GM23248 (cell line): Measurements from ENCODE around the gene TYMP. TPM values are rescaled to one million over a fixed set of nuclear protein-coding genes. Genes with fewer than 3 reads are reported as not detected.

Source experiments
- DNase-seq: peaks from one replicate; pipeline ENCODE4 v3.0.0-alpha.2; 2015
- H2AFZ ChIP-seq: fragments of 200-600 bp; sonication (generic); 2 replicates; pipeline ENCODE4 v1.6.1; 2016; ENCODE audit warnings: antibody characterized with exemption
- H3F3A ChIP-seq: fragments of 200-600 bp; sonication (generic); 2 replicates; pipeline ENCODE4 v1.6.1; 2016; ENCODE audit warnings: mild to moderate bottlenecking, antibody characterized with exemption, mixed run types; ENCODE audit not compliant: insufficient read depth
- H3K27ac ChIP-seq: fragments of 200-600 bp; sonication (generic); 2 replicates; pipeline ENCODE4 v1.5.1; 2016; ENCODE audit warnings: mild to moderate bottlenecking
- H3K27me3 ChIP-seq: fragments of 200-600 bp; sonication (generic); replicated peaks from 2 replicates; pipeline ENCODE4 v1.6.1; 2016; ENCODE audit warnings: mild to moderate bottlenecking; ENCODE audit not compliant: insufficient read depth
- H3K36me3 ChIP-seq: fragments of 200-600 bp; sonication (generic); 2 replicates; pipeline ENCODE4 v1.6.1; 2016; ENCODE audit warnings: low read depth, mild to moderate bottlenecking
- H3K4me1 ChIP-seq: fragments of 200-600 bp; sonication (generic); 2 replicates; pipeline ENCODE4 v1.6.1; 2016; ENCODE audit warnings: mild to moderate bottlenecking; ENCODE audit not compliant: insufficient read depth
- H3K4me2 ChIP-seq: fragments of 200-600 bp; sonication (generic); one replicate; pipeline ENCODE4 v1.6.1; 2016; ENCODE audit warnings: mild to moderate bottlenecking; ENCODE audit not compliant: unreplicated experiment
- H3K4me3 ChIP-seq: fragments of 200-600 bp; sonication (generic); 2 replicates; pipeline ENCODE4 v1.5.1; 2016; ENCODE audit warnings: mild to moderate bottlenecking
- H3K79me2 ChIP-seq: fragments of 200-600 bp; sonication (generic); 2 replicates; pipeline ENCODE4 v1.6.1; 2016; ENCODE audit warnings: mild to moderate bottlenecking; ENCODE audit not compliant: insufficient read depth
- H3K9ac ChIP-seq: fragments of 200-600 bp; sonication (generic); 2 replicates; pipeline ENCODE4 v1.6.1; 2016; ENCODE audit warnings: mild to moderate bottlenecking
- H3K9me2 ChIP-seq: fragments of 200-600 bp; sonication (generic); 2 replicates; pipeline ENCODE4 v1.6.1; 2016; ENCODE audit warnings: mixed run types, mild to moderate bottlenecking, moderate library complexity; ENCODE audit not compliant: insufficient read depth
- H3K9me3 ChIP-seq: fragments of 200-600 bp; sonication (generic); one replicate; pipeline ENCODE4 v1.6.1; 2017; ENCODE audit warnings: low read depth
- H4K20me1 ChIP-seq: fragments of 200-600 bp; sonication (generic); 2 replicates; pipeline ENCODE4 v1.6.0; 2016; ENCODE audit not compliant: insufficient read depth
- EZH2 ChIP-seq: fragments of 200-600 bp; sonication (generic); IDR thresholded peaks from 2 replicates; pipeline ENCODE4 v1.6.1; 2018; ENCODE audit warnings: antibody characterized with exemption, mild to moderate bottlenecking; ENCODE audit not compliant: insufficient read depth, poor library complexity, severe bottlenecking
- EZH2phosphoT487 ChIP-seq: fragments of 200-600 bp; sonication (generic); IDR thresholded peaks from 2 replicates; pipeline ENCODE4 v1.6.1; 2018; ENCODE audit warnings: antibody characterized with exemption, moderate library complexity, mild to moderate bottlenecking, low read depth; ENCODE audit not compliant: insufficient read depth
- WGBS, 2 experiments: methylation state at CpG; one replicate each; pipeline ENCODE4 v1.1.6; 2015 to 2017; ENCODE audit warnings: low lambda C conversion rate in 2 of 2, low coverage in 1 of 2; ENCODE audit errors: missing lambda C conversion rate in 2 of 2; 5-methylcytosine and 5-hydroxymethylcytosine counted together
- in situ Hi-C: fragments of 300-500 bp; cut with MboI; formaldehyde crosslinking; loops from 2 replicates; pipeline ENCODE4 v1.15.0; 2020
- polyA plus RNA-seq: library from polyadenylated mRNA; unstranded; fragments of >200 nt; fragmentation: Nextera tagmentation; extraction: Ambion mirVana; gene quantifications from 2 replicates; pipeline ENCODE4 v1.2.1, GENCODE V29; 2016
- total RNA-seq: library from RNA; depleted of rRNA; stranded (reverse); fragments of >200 nt; shearing (Covaris generic); gene quantifications from 2 replicates; pipeline ENCODE4 v1.2.3, GENCODE V29; 2014; rRNA removed

Gene TYMP
- total RNA-seq (33.2 and 42.4 TPM in 2 replicates), polyA plus RNA-seq (24.3 and 24.8 TPM in 2 replicates)

GRCh38 chr22:50529897-50530579, at the start of gene TYMP:
Gene TYMP (minus strand): TSS chr22:50530012. CDS start chr22:50529709, 303 bp downstream.
- peak within 1 kb of the TSS; percentile 95 for H3K9ac ChIP-seq
- no peaks in the 10 kb centered on the region for H3K27me3 ChIP-seq
- H2AFZ ChIP-seq, result peak within 1 kb of the TSS; percentile 47
- peak within 1 kb of the TSS; percentile 55 for H3K27ac ChIP-seq
- 3 to 5% methylated on average over 28 to 73 of the region's 92 CpGs for WGBS, 2 experiments
- H3F3A ChIP-seq, result peaks cover 21% of the 10 kb centered on the region
- H3K4me2 ChIP-seq, result peak within 1 kb of the TSS; percentile 81
- peak; percentile 90 for DNase-seq
- no peaks in the 10 kb centered on the region for H4K20me1 ChIP-seq
- no peaks in the 10 kb centered on the region for H3K9me2 ChIP-seq
- H3K36me3 ChIP-seq, result no peaks in the 10 kb centered on the region
- no peaks in the 10 kb centered on the region for H3K79me2 ChIP-seq
- no peaks in the 10 kb centered on the region for H3K9me3 ChIP-seq
- in situ Hi-C loops, result no loop called here
- no peak for TF ChIP-seq EZH2
- TF ChIP-seq EZH2phosphoT487, result no peak
- H3K4me3 ChIP-seq, result peak within 1 kb of the TSS; percentile 81
- no peaks in the 10 kb centered on the region for H3K4me1 ChIP-seq

- H3K4me3 ChIP-seq, result no peak overlapping the region
- no peaks in the 10 kb centered on the region for H3K9me2 ChIP-seq
- no peaks in the 10 kb centered on the region for H4K20me1 ChIP-seq
- TF ChIP-seq EZH2, result no peak
- TF ChIP-seq EZH2phosphoT487, result no peak
- peaks cover 10% of the 10 kb centered on the region for H3K79me2 ChIP-seq
- H3F3A ChIP-seq, result no peaks in the 10 kb centered on the region
- H3K4me1 ChIP-seq, result peaks cover 20% of the 10 kb centered on the region
- H3K9me3 ChIP-seq, result no peaks in the 10 kb centered on the region
- 59 to 61% methylated on average over 8 of the region's 8 CpGs for WGBS, 2 experiments
- no peak overlapping the region for H2AFZ ChIP-seq
- H3K36me3 ChIP-seq, result no peaks in the 10 kb centered on the region
- H3K27me3 ChIP-seq, result no peaks in the 10 kb centered on the region
- peak overlapping the region; percentile 51 for H3K4me2 ChIP-seq
- no peak overlapping the region for H3K9ac ChIP-seq
- peak overlapping the region; percentile 26; the same call in 1 of the 2 replicates for H3K27ac ChIP-seq
- peak; percentile 26 for DNase-seq
- in situ Hi-C loops, result no loop called here
Measured at GRCh38 chr22:50578776-50579310, 49.0 kb upstream of the TYMP start.

DNA sequence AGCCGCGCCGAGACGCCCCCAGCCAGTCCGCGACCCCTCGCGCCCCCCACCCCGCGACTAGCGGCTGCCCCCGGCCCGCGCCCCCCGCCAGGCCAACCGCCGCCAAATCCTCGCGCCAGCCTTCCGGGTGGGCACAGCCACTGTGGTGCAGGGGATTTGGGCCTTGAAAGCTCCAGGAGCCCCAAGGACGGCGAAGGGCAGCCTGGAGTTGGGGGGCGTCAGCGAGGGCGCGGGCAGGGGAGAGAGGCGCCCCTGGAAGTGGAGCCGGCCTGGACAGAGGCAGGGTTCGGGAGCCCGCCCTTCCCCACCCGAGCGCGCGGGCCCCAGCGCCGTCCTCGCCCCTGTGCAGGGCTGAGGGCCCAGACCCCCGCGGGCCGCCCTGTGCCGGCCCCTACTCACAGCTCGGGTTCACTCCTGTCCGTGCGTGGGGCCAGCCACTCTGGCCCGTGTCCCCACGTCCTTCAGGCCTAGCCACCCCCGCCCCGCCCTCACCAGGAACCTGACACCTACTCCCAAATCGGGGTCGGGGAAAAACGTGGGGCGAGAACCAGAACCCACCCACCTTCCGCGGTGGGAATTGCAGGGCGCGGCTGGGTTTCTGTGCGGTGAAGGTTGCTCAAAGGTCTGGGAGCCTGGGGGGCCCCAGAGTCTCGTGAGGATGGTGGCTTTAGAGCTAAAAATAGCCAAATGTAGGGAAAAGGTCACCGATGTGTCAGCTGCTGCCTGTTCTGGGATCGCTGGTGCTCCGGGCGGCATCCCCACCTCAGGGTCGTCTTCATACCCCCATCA, 48.4 kb upstream of the TYMP start, which contains the start of gene CPT1B:
TSS of gene CPT1B (minus strand) at position 441 of the 789 bp plus-strand sequence. CDS start 512 bp downstream, outside the sequence.
- Histone ChIP-seq H3K4me1 (peaks cover 17% of the 10 kb centered on the region), H3K27ac (peak within 1 kb of the TSS; percentile 26; the same call in 1 of the 2 replicates), H3K9me3 (no peaks in the 10 kb centered on the region), H3K79me2 (peaks cover 10% of the 10 kb centered on the region), H4K20me1 (no peaks in the 10 kb centered on the region), H3K27me3 (no peaks in the 10 kb centered on the region), H3F3A (no peaks in the 10 kb centered on the region), H2AFZ (no peak within 1 kb of the TSS), H3K4me2 (peak within 1 kb of the TSS; percentile 51), H3K4me3 (no peak within 1 kb of the TSS; the same call in 1 of the 2 replicates), H3K9ac (peak within 1 kb of the TSS; percentile 39; the same call in 1 of the 2 replicates), H3K9me2 (no peaks in the 10 kb centered on the region), H3K36me3 (no peaks in the 10 kb centered on the region)
- 13 to 14% methylated on average over 30 to 47 of the region's 63 CpGs for WGBS, 2 experiments
- no peak for TF ChIP-seq EZH2phosphoT487
- no peak for TF ChIP-seq EZH2
- in situ Hi-C loops, result no loop called here
- DNase-seq, result peak; percentile 70

- no peak for DNase-seq
- Histone ChIP-seq H3F3A (no peaks in the 10 kb centered on the region), H2AFZ (no peak overlapping the region), H3K27ac (no peak overlapping the region), H3K4me3 (no peak overlapping the region), H3K4me2 (no peak overlapping the region), H3K9me2 (no peaks in the 10 kb centered on the region), H3K27me3 (no peaks in the 10 kb centered on the region), H3K9me3 (no peaks in the 10 kb centered on the region), H4K20me1 (no peaks in the 10 kb centered on the region), H3K36me3 (no peaks in the 10 kb centered on the region), H3K79me2 (peaks cover 10% of the 10 kb centered on the region), H3K4me1 (peaks cover 17% of the 10 kb centered on the region), H3K9ac (no peak overlapping the region)
- 46 to 52% methylated on average over 13 to 21 of the region's 23 CpGs for WGBS, 2 experiments
- in situ Hi-C loops, result no loop called here
- TF ChIP-seq EZH2phosphoT487 (no peak), EZH2 (no peak)
Measured at GRCh38 chr22:50577697-50577986, 47.8 kb upstream of the TYMP start.
